Right lobe of liver (tissue), 6 donors: ENCODE results near the gene ADIPOR1. TPM values are rescaled to one million over a fixed set of nuclear protein-coding genes. Genes with fewer than 3 reads are reported as not detected.
A peak's percentile ranks its signal among the peaks of the same experiment; 100 is the strongest.

ENCODE experiments used
- ATAC-seq, 4 donors: fragments of 200-7000 bp; cut with Tn5 transposase; one replicate each; pipeline ENCODE4 v1.9.1; 2020; ENCODE audit warnings: mild to moderate bottlenecking in 4 of 4, moderate library complexity in 4 of 4
- DNase-seq, 3 donors: peaks; one replicate each; pipeline ENCODE4 v3.0.0-alpha.2; 2020
- H3K27ac ChIP-seq, 3 donors: fragments of 200-600 bp; one replicate each; pipeline ENCODE4 v1.8.0; 2022
- H3K27me3 ChIP-seq, 2 donors: fragments of 200-600 bp; one replicate each; pipeline ENCODE4 v1.8.0; 2022
- H3K36me3 ChIP-seq, 4 donors: fragments of 200-600 bp; sonication (generic) in 1 of 4; one replicate each; pipeline versions ENCODE4 v1.5.1 to v1.8.0; 2017 to 2022; ENCODE audit warnings: control low read depth in 1 of 4
- H3K4me1 ChIP-seq, 4 donors: fragments of 200-600 bp; sonication (generic) in 1 of 4; one replicate each; pipeline versions ENCODE4 v1.5.1 to v1.8.0; 2017 to 2022; ENCODE audit warnings: control low read depth in 1 of 4
- H3K4me3 ChIP-seq, 3 donors: fragments of 200-600 bp; one replicate each; pipeline ENCODE4 v1.8.0; 2022
- H3K9me3 ChIP-seq, 4 donors: fragments of 200-600 bp; sonication (generic) in 1 of 4; one replicate each; pipeline versions ENCODE4 v1.5.1 to v1.8.0; 2017 to 2022; ENCODE audit warnings: control low read depth in 1 of 4
- CTCF ChIP-seq, 4 donors: fragments of 200-600 bp in 3 of 4; fragments of 450-650 bp in 1 of 4; IDR thresholded peaks; one replicate each; pipeline versions ENCODE4 v1.5.1 to v1.8.0; 2016 to 2022; ENCODE audit warnings: antibody characterized with exemption in 4 of 4, mild to moderate bottlenecking in 2 of 4
- POLR2A ChIP-seq: fragments of 450-650 bp; IDR thresholded peaks from one replicate; pipeline ENCODE4 v1.6.1; 2017; ENCODE audit warnings: antibody characterized with exemption, mild to moderate bottlenecking
- WGBS: methylation state at CpG from one replicate; pipeline ENCODE4 v1.1.6; 2018; ENCODE audit warnings: low coverage, low lambda C conversion rate; ENCODE audit not compliant: insufficient coverage; ENCODE audit errors: missing lambda C conversion rate; 5-methylcytosine and 5-hydroxymethylcytosine counted together
- intact Hi-C, 2 donors: fragments of 100-400 bp; cut with DNase I; formaldehyde crosslinking; loops; one replicate each; pipeline versions ENCODE4 v1.11.2 to v1.14.1; 2022
- total RNA-seq, 6 experiments: library from RNA; depleted of rRNA in 2 of 6; stranded (reverse); fragments of >200 nt in 2 of 6; fragmentation: NEBNext Ultra II Directional in 3 of 6; extraction: Animal tissue kit (Norgen Biotek cat#: 25700) in 3 of 6; gene quantifications; one replicate each; pipeline versions ENCODE4 v1.1.0 to v1.2.4, GENCODE V29; 2016 to 2023
- donor health status: DM: no; HTN: yes; CAD: no.
- donor health status: DM: no; HTN: no; CAD: no.
- donor health status: DM: no; HTN: no; CAD: no.
- donor health status: DM: no; HTN: yes; CAD: no.
- donor health status: DM: no; HTN: yes; CAD: no.

The ADIPOR1 gene
- total RNA-seq, 6 experiments from 2014 or later, result 49.3 to 88.3 (median 61.1) TPM

- ATAC-seq, result no peak
These were observed 3.2 kb upstream of the ADIPOR1 start for GRCh38 chr1:202961220-202961880.

GRCh38 chr1:202959276-202959620, 1.1 kb upstream of the ADIPOR1 start:
- H3K9me3 ChIP-seq, result no peaks in the 10 kb centered on the region
- no peaks in the 10 kb centered on the region for H3K27me3 ChIP-seq
- TF ChIP-seq CTCF (IDR thresholded peaks at IDR 0.05) (no peak), POLR2A (no peak)
- peaks cover 0 to 22% (median 7%) of the 10 kb centered on the region in 4 donors for H3K4me1 ChIP-seq
- H3K36me3 ChIP-seq, result peaks cover 0 to 25% (median 0%) of the 10 kb centered on the region in 4 donors
- no peak overlapping the region for H3K4me3 ChIP-seq
- intact Hi-C loops, result no loop called here
- ATAC-seq (peak in 1 of 4 donors; percentile 8), DNase-seq (no peak)
- WGBS, result 80% methylated on average over 1 of the region's 1 CpG
- no peak overlapping the region for H3K27ac ChIP-seq

More at GRCh38 chr1:202961220-202961880, 3.2 kb upstream of the ADIPOR1 start:
- no peak overlapping the region for H3K4me3 ChIP-seq
- H3K4me1 ChIP-seq, result peaks cover 0 to 18% (median 6%) of the 10 kb centered on the region in 4 donors
- intact Hi-C loops, result no loop called here
- TF ChIP-seq POLR2A (no peak), CTCF (IDR thresholded peaks at IDR 0.05) (no peak)
- DNase-seq, result no peak
- 94% methylated on average over 3 of the region's 5 CpGs for WGBS
- H3K9me3 ChIP-seq, result no peaks in the 10 kb centered on the region
- no peaks in the 10 kb centered on the region for H3K27me3 ChIP-seq
- H3K36me3 ChIP-seq, result peaks cover 0 to 25% (median 0%) of the 10 kb centered on the region in 4 donors
- no peak overlapping the region for H3K27ac ChIP-seq

- Histone ChIP-seq H3K27ac (peak overlapping the region in 1 of 3 donors; percentile 31), H3K9me3 (no peaks in the 10 kb centered on the region), H3K36me3 (peaks cover 0 to 21% (median 0%) of the 10 kb centered on the region in 4 donors), H3K4me1 (peaks cover 0 to 27% (median 10%) of the 10 kb centered on the region in 4 donors), H3K27me3 (no peaks in the 10 kb centered on the region), H3K4me3 (peak overlapping the region; percentile 80 to 100 (median 98))
- WGBS, result 2% methylated on average over 10 of the region's 10 CpGs
- ATAC-seq (peak in 2 of 4 donors; percentile 2 to 32), DNase-seq (no peak)
- intact Hi-C loops, result no loop called here
- TF ChIP-seq POLR2A (no peak), CTCF (IDR thresholded peaks at IDR 0.05) (no peak)
These were observed 598 bp upstream of the ADIPOR1 start for GRCh38 chr1:202958544-202959275.

GRCh38 chr1:202956969-202957368, 1.1 kb downstream of the ADIPOR1 start:
- peak overlapping the region; percentile 80 to 100 (median 98) for H3K4me3 ChIP-seq

More at GRCh38 chr1:202956969-202957368, 1.1 kb downstream of the ADIPOR1 start:
- TF ChIP-seq CTCF (IDR thresholded peaks at IDR 0.05), result no peak
- TF ChIP-seq POLR2A, result no peak
- intact Hi-C loops, result no loop called here
- H3K27ac ChIP-seq, result peak overlapping the region in 1 of 3 donors; percentile 95
- DNase-seq, result no peak
- peaks cover 0 to 33% (median 14%) of the 10 kb centered on the region in 4 donors for H3K4me1 ChIP-seq
- no peak for ATAC-seq
- WGBS, result 44% methylated on average over 6 of the region's 6 CpGs
- H3K36me3 ChIP-seq, result peaks cover 0 to 3% (median 0%) of the 10 kb centered on the region in 4 donors
- H3K27me3 ChIP-seq, result no peaks in the 10 kb centered on the region
- no peaks in the 10 kb centered on the region for H3K9me3 ChIP-seq
